Erythroblast (primary cell): ENCODE data around the gene AUTS2.

Experiments
- GATA1 ChIP-seq: IDR thresholded peaks from 2 replicates; pipeline ENCODE4 v1.6.1; 2011; ENCODE audit warnings: low read depth, mild to moderate bottlenecking, control low read depth, low read length, moderate library complexity
- POLR2A ChIP-seq: IDR thresholded peaks from 2 replicates; pipeline ENCODE4 v1.6.1; 2011; ENCODE audit warnings: mild to moderate bottlenecking, low read length

DNA sequence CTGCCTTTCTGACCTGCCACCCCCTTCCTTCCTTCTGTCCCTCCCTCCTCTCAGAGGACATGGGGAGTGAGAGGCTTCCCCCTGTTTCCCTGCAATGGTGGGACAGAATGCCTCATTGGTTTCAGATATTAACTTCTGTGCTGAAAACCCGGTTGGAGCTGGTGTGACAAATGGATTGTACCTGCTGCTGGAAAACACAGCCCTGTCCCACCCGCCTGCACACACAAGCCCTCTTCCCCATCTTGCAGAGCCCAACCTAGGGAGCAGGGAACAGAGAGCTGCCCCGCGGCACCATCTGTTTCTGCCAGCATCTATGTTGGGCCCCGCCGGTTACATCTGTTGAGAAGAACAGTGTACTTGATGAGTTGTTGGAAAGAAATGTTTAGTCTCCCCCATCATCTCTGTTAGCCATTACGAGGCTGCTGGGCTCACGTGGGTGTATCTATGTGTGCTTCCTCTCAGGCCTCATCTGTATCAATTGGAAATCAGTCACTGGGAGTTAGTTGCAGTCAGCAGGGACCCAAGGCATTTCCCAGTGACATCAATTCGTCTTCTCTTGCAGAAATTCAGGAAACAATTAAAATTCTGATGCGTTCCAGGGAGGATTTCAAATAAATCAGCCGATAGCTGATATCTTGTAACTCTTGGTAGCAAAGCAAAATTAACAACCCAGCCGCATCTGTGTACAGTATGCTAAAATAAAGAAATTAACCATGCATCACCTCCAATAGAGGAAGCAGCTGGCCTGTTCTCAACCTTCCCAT lies 808.1 kb downstream of the AUTS2 start:
- TF ChIP-seq POLR2A (no peak), GATA1 (no peak)
